HG03469 (cell line): Measurements from ENCODE around the gene GRHL1.
"Not testable (repeated sequence)": the region's sequence is repeated elsewhere in the genome, so short reads cannot be mapped to it uniquely, and the experiment has no call there.

Experiments used
- ATAC-seq: cut with Tn5 transposase; IDR thresholded peaks from one replicate; pipeline ENCODE4 v1.9.1; 2021; ENCODE audit warnings: mild to moderate bottlenecking, moderate library complexity, moderate number of reproducible peaks; ENCODE audit not compliant: unreplicated experiment

GRHL1 gene

GRCh38 chr2:10007921-10008808, 56.7 kb downstream of the GRHL1 start:
- no peak for ATAC-seq

- no peak for ATAC-seq
These were observed 57.3 kb downstream of the GRHL1 start for GRCh38 chr2:10008809-10009176.

- ATAC-seq: no peak
These were observed 57.8 kb downstream of the GRHL1 start for GRCh38 chr2:10009271-10009810.

GRCh38 chr2:10009811-10010781, 58.6 kb downstream of the GRHL1 start:
- ATAC-seq: no peak

GRCh38 chr2:10010861-10011605, 59.5 kb downstream of the GRHL1 start:
- not testable (repeated sequence) for ATAC-seq

- ATAC-seq: not testable (repeated sequence)
These were observed 60.3 kb downstream of the GRHL1 start for GRCh38 chr2:10011606-10012325.

GRCh38 chr2:10012366-10012962, 61.0 kb downstream of the GRHL1 start:
- ATAC-seq: not testable (repeated sequence)

GRCh38 chr2:10012963-10013461, 61.5 kb downstream of the GRHL1 start:
- ATAC-seq: no peak

- ATAC-seq: not testable (repeated sequence)
These were observed 62.3 kb downstream of the GRHL1 start for GRCh38 chr2:10013651-10014417.

GRCh38 chr2:10014418-10015190, 63.1 kb downstream of the GRHL1 start:
- no peak for ATAC-seq

GRCh38 chr2:10015376-10015989, 64.0 kb downstream of the GRHL1 start:
- not testable (repeated sequence) for ATAC-seq

- no peak for ATAC-seq
These were observed 64.7 kb downstream of the GRHL1 start for GRCh38 chr2:10016001-10016801.

GRCh38 chr2:10016802-10017258, 65.3 kb downstream of the GRHL1 start:
- no peak for ATAC-seq

GRCh38 chr2:10017313-10017941, 65.9 kb downstream of the GRHL1 start:
- no peak for ATAC-seq

- no peak for ATAC-seq
These were observed 67.7 kb downstream of the GRHL1 start for GRCh38 chr2:10019174-10019573.
